HG03565 (cell line): ENCODE results near the gene ARSD.
"Not testable (repeated sequence)": the region's sequence is repeated elsewhere in the genome, so short reads cannot be mapped to it uniquely, and the experiment has no call there.

Experiments
- ATAC-seq: cut with Tn5 transposase; IDR thresholded peaks from one replicate; pipeline ENCODE4 v1.9.1; 2021; ENCODE audit warnings: mild to moderate bottlenecking, moderate library complexity; ENCODE audit not compliant: unreplicated experiment

The ARSD gene

GRCh38 chrX:2934715-2935710 is 5.9 kb upstream of the ARSD start:
- ATAC-seq = no peak

DNA sequence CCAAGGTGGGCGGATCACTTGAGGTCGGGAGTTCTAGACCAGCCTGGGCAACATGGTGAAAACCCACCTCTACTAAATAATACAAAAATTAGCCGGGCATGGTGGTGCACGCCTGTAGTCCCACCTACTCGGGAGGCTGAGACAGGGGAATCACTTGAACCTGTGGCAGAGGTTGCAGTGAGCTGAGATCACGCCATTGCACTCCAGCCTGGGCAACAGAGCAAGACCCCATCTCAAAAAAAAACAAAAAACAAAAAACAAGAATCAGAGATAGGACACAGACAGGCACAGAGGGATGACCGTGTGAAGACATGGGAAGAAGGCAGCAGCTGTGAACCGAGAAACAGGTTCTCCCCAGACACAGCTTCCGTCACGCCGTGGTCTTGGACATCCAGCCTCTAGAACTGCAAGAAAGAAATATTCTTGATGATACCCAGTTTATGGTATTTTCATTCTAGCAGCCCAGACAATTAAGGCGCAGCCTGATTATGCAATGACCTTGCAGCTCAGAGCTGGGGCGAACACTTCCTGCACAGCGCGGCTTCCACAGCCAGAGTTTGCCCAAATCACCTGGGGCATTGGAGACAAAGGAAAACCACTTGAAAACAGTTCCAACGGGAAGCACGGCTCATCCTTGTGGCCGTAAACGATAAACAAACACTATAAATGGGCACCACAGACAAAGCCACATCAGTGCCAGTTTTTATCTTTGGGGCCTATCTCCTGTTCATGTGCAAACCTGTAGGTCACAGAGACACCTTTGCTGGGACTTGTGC is 4.2 kb upstream of the ARSD start:
- ATAC-seq = no peak

DNA sequence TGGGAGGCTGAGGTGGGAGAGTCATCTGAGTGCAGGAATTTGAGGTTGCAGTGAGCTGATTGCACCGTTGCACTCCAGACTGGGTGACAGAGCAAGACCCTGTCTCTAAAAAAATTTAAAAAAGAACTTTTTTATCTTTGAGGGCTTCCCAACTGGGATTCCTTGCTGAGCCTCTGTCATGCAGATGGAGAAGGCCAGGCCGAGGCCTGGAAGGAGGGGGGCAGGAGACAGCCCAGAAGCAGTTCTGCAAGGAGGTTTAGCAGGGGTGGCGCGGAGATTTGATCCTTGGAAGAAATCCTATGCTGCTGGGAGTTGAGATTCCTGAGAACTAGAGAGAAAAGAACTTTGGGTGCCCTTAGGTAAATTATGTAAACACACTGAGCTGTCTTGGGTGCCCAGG is 2.5 kb upstream of the ARSD start:
- no peak for ATAC-seq

- no peak for ATAC-seq
Observed at GRCh38 chrX:2931155-2931554, 2.0 kb upstream of the ARSD start.

GRCh38 chrX:2928191-2928582 is 952 bp downstream of the ARSD start:
- ATAC-seq = no peak

DNA sequence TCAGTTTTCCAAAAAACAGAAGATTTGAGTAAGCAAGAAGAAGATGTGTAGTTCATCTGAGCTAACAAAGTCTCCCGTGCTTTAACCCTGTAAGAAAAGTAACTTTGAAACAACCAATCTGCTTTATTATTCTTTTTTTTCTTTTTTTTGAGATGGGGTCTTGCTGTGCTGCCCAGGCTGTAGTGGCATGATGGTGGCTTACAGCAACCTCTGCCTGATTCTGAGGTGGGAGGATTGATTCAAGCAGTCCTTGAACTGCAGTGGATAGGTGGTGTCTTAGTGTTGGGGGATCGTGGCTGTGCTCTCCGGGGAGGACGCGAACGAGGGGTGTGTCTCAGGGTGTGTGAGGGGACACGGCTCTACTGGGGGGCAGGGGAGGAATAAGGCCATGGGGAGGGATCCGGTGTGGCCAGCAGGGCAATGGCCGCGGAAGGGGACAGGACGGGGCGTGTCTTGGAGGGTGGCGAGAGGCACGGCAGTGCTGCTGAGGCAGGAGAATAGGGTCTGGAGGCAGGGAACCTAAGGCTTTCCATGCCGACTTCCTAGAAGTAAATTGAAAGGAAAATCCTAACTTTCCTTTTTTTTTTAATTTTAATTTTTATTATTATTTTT is 2.4 kb downstream of the ARSD start:
- ATAC-seq = no peak

- ATAC-seq = not testable (repeated sequence)
Observed at GRCh38 chrX:2926255-2926654, 2.9 kb downstream of the ARSD start.

- ATAC-seq = no peak
Observed at GRCh38 chrX:2924151-2924550, 5.0 kb downstream of the ARSD start.

DNA sequence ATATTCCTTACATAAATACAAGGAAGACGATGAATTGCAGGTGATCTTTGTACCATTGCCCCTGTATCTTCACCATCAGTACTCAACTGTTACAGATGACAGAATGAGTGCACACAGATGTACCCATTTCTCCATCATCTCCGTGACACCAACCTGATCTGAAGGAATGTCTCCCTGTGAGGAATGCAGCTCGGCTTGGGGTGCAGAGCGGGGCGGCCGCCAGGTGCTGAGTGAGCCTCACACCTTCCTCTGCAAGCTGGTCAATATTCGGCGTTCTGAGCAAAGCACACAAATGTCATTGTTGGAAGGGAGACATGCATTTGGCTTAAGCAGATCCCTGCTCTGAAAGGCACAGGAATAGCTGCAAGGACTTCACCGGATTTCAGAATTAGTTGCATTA is 7.4 kb downstream of the ARSD start:
- no peak for ATAC-seq

GRCh38 chrX:2921193-2921592 is 7.9 kb downstream of the ARSD start:
- ATAC-seq = no peak

GRCh38 chrX:2917767-2918166 is 11.4 kb downstream of the ARSD start:
- no peak for ATAC-seq

DNA sequence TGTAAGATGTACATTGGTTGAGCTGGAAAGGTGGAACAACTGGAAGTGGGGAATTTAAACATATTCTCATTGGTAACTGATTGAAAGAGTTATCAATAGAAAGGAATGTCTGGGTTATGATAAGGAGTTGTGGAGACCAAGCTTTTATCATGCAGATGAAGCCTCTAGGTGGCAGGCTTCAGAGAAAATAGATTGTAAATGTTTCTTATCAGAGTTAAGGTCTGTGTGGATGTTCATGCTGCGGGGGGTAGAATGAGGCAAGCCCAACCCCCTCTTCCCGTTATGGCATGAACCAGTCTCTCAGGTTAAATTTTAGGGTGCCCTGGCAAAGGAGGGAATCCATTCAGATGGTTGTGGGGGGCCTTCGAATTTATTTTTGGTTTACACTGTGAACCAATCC is 16.0 kb downstream of the ARSD start:
- no peak for ATAC-seq

DNA sequence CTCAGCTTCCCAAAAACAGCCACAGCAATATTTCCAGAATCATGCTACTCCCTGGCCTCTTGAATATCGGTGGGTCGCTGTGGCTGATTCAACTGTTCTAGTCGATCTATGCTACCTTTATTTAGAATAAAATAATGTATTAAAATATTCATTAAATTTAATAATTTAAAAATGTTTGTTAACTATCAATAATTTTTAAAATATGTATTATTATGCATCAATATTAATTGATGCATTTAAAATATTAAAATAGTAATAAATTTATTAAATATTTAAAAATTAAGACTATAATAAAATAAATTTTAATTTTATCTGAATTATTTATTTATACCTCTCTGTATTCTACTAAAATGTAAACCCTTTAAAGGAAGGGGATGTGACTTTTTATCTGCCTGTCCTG is 19.0 kb downstream of the ARSD start:
- no peak for ATAC-seq

DNA sequence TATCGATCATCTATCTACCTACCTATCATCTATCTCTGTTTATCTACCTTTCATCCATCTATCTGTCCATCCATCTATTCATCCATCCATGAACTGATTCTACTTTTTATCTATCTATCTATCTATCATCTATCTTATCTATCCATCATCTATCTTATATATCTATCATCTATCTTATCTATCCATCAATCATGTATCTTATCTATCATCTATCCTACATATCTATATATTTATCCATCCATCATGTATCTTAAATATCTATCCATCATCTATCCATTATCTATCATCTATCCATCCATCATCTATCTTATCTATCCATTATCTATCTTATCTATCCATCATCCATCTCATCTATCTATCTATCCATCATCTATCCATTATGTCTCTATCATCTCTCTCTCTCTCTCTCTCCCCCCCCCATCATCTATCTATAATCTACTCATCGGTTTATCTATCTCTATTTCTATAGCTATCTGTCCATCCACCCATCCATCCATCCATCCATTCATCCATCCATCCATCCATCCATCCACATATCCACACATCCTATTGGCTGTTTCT is 20.9 kb downstream of the ARSD start:
- ATAC-seq = no peak

DNA sequence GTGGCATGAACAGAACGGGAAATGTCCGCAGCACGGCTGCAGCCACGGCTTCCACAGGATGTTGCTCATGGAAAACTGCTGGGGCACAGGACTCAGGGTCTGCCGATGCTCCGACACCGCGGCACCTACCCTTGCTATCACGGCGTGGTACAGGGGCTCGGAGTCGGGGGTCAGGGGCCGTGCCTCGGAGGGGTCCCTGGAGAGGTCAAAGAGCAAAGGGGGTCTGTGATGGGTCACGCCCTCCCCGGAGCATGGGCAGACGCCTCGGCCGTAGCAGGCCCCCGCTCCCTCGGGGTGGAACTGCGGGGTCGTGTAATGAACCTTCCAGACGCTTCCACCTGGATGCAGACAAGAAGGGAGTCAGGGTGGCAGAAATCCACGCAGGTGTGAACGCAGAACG is 21.8 kb downstream of the ARSD start:
- ATAC-seq = no peak

DNA sequence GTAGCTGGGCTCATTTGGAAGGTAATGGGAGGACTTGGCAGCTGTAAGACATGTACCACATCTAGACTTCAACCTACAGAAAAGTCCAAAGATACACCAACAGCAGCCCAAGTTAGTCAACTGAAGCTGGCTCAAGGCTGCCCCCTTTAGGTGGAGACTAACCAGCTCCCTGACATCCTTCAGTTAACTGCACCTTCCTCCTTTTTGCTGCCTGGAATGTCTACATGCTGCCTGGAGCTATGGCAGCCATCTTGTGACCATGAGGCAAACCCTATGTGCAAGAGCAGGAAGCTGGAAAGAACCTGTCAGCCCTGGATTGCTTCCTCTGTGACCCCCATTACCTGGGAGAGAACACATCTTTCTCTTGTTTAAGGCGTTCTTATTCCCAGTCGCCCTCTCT is 25.8 kb downstream of the ARSD start:
- ATAC-seq = no peak

GRCh38 chrX:2902841-2903240 is 26.3 kb downstream of the ARSD start:
- no peak for ATAC-seq

- no peak for ATAC-seq
Observed at GRCh38 chrX:2901367-2902036, 27.6 kb downstream of the ARSD start.

DNA sequence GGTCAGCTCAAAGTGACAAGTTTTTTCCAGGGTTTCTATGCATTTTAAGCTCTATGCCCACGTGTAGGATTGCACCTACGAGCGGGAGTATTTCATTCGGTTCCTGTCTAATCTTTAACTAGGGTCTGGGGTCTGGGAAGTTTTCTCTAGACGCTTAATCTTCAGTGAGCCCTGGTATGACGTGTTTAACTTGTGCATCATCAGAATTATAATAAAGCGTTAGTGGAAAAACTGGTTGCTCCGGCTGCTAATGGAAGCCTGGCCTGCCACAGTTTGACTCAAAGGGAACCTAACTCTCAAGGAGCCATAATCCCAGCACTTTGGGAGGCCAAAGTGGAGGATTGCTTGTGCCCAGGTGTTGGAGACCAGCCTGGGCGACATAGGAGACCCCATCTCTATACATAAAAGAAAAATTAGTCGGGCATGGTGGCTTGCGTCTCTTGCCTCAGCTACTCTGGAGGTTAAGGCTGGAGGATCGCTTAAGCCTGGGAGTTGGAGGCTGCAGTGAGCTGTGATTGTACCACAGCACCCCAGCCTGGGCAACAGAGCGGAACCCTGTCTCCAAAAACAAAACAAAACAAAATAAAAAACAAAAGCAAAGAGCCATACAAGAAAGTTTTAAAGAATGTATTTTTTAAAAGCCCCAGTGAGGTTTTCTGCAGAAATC is 30.2 kb downstream of the ARSD start:
- no peak for ATAC-seq
